ENCODE measurements around the gene BCL11A. TPM values are rescaled to one million over a fixed set of nuclear protein-coding genes. Genes with fewer than 3 reads are reported as not detected.

Gene BCL11A
- total RNA-seq, 1 experiment from 2014 or later, result not detected

GRCh38 chr2:60546756-60547420 is 6.6 kb downstream of the BCL11A start:
- DNase-seq (ENCODE audit: low spot score), result no peak

DNA sequence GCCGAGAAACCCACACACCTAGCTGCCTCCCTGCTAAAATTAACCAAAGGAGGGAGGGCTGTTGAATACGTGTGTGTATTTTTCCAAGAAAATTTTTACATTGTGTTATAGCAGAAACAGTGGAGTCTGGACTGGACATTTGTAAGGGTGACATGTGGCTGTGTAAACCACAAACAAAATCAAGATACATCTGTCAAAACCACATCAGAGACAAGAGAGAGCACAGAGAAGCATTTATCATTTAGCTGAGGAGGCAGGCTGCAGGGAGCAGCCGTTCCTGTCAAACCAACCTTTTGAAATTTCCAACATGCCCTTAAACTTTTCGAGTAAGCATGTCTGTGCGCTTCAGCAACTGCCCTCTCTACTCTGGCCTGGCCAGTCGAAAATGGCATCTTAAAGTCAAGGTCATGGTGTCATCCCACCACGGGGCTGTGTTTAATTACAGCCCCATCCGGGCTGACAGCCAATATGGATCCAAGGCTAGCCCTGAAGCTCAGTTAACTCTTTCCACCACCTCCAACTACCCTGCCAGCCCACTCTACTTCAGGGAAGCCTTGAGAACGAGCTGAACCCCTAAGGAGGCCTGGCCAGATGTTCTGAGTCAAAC is 8.4 kb downstream of the BCL11A start:
- no peak for DNase-seq (ENCODE audit: low spot score)

GRCh38 chr2:60544062-60544461 is 9.4 kb downstream of the BCL11A start:
- DNase-seq (ENCODE audit: low spot score), result no peak

- no peak for DNase-seq (ENCODE audit: low spot score)
Measured at GRCh38 chr2:60541056-60541651, 12.3 kb downstream of the BCL11A start.

- DNase-seq (ENCODE audit: low spot score), result no peak
Measured at GRCh38 chr2:60540074-60540473, 13.4 kb downstream of the BCL11A start.

GRCh38 chr2:60539140-60539539 is 14.3 kb downstream of the BCL11A start:
- no peak for DNase-seq (ENCODE audit: low spot score)

DNA sequence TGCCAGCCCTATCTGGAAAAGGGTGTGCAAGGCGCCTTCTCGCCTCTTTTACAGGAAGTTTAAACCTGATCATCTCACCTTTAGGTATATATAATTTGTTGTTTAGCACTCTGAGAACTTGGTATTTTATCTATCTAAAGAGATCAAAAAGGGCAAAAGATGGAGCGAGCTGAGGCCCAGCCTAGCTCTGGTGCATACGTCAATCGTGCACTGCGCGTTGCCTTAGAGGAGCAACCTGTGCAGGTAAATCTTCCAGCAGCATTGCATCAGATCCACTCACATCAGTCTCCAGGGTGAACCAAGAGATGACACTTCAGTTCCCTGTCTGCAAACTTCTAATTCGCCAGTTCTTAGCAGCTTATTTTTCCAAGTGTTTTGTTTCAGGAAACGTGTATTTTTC is 15.4 kb downstream of the BCL11A start:
- no peak for DNase-seq (ENCODE audit: low spot score)

GRCh38 chr2:60536746-60537145 is 16.7 kb downstream of the BCL11A start:
- no peak for DNase-seq (ENCODE audit: low spot score)

- no peak for DNase-seq (ENCODE audit: low spot score)
Measured at GRCh38 chr2:60535685-60536312, 17.7 kb downstream of the BCL11A start.

- DNase-seq (ENCODE audit: low spot score), result no peak
Measured at GRCh38 chr2:60534892-60535684, 18.4 kb downstream of the BCL11A start.

DNA sequence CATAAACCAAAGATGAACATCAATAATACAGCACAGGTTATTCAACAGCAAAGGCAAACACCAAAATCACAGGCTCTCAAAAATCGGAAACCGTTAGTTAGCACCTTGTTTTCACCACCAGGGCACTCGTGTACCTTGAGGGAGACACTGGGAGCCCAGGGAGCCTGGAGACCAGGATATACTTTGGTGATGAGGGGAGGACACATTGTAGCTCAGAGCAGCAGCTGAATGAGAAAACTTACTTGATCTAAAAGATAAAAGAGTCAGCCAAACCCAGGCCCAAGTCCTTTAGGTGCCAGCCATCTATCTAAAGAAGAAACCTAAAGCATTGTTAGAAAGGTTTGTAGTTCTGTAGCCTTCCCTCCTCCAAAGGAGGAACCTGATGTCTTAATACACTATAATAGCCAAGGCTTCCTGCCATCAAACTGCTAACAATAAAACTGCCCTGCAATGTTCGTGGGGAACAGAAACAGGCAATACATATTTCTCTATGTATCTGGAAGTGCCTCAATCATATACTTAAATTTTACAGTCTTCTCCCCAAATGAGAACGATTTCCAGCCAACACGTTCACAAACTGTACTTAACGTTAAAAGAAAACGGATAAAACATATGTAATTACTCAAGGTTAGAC is 19.3 kb downstream of the BCL11A start:
- DNase-seq (ENCODE audit: low spot score), result no peak

- DNase-seq (ENCODE audit: low spot score), result no peak
Measured at GRCh38 chr2:60533101-60534051, 20.1 kb downstream of the BCL11A start.

GRCh38 chr2:60532421-60532820 is 21.0 kb downstream of the BCL11A start:
- DNase-seq (ENCODE audit: low spot score), result no peak

DNA sequence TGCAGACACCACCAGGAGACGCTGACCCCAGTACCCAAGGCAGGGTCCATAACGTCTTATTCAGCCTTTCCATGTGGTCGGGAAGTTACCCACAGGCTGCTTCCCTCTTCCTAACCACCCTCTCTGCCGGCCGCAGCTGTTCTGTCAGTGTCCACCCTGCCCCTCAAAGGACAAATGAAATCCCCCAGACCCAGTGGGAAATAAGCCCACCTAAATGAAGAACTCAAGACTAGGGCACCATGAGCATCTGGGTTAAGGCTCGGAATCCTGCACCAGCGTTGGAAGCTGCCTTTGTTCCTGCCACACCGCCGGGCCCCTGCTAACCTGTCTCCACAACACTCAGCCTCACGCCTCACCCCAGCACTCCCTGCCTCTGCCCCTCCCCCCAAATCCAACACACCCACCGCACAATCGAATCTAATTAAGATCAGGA is 21.7 kb downstream of the BCL11A start:
- no peak for DNase-seq (ENCODE audit: low spot score)

DNA sequence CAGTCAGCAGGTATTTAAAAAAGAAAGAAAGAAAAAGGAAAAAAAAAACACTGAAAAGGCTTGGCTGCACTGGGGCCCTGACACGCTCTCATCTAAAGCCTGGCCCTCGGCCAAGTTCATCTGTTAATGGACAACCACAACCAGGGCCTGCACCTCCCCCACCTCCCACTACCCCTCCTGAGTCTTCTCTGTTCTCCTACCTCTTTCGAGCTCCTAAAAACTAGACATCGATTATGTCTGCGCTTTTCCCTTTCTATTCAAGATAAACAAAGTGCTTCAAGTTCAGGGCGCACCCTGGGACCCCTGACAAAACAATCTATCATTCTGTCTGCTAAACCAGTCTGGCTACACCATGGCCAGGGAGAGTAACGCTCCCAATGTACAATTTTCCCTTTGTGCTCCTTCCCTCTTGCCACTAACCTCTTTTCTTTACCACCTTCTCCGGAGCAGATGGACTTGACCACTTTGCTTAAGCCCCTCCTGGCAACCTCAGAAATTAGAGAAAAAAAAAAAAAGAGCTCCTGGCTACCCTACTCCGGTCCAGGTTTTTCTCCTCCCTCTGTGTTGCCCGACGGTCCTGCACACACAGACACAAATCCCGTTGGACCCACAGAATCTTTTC is 22.7 kb downstream of the BCL11A start:
- DNase-seq (ENCODE audit: low spot score), result no peak

- DNase-seq (ENCODE audit: low spot score), result no peak
Measured at GRCh38 chr2:60529785-60530627, 23.4 kb downstream of the BCL11A start.

GRCh38 chr2:60529136-60529784 is 24.2 kb downstream of the BCL11A start:
- no peak for DNase-seq (ENCODE audit: low spot score)

DNA sequence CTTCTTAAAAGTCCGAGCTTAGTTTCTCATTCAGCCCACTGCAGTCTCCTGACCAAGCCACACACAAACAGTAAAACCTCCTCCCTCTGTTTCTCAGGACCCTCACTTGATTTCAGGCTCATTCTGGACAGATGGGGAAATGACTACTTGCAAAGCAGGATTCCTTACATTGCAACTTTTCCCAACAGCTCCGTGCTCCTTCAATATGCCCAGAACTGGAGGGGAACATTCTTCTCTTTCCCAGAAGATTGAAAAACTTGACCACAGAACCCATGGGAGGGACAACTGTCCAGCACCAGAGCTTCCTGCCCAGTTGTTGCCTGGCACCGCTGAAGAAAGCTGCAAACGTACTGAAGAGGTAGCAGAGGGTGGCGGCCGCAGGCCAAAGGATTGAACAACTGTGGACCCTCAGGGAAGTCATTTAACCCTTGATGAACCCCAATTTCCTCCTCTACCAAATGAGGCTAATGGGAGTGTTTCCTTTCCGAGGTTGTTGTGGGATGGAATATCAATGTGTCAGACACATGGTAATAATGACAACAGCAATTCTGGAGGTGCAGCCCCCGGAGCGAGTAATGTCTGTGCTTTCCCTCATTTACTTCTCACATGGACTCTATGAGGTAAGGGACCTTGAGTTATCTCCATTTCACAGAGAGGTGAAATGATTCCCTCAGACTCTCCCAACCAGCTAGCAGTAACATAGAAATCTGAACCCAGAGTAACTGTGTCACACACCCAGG is 25.0 kb downstream of the BCL11A start:
- DNase-seq (ENCODE audit: low spot score), result no peak

Measured in A172 (cell line).